H9 (cell line): ENCODE data around the gene MAML3. TPM values are rescaled to one million over a fixed set of nuclear protein-coding genes. Genes with fewer than 3 reads are reported as not detected.

Experiments used
- DNase-seq: peaks from one replicate; pipeline ENCODE4 v3.0.0-alpha.2; 2017
- H2AFZ ChIP-seq: one replicate; pipeline ENCODE4 v1.6.1; 2013; ENCODE audit warnings: mild to moderate bottlenecking, low read length, control low read depth, moderate library complexity
- H2AK5ac ChIP-seq: 2 replicates; pipeline ENCODE4 v1.6.1; 2013; ENCODE audit warnings: low read length, control low read depth, mixed read lengths; ENCODE audit not compliant: insufficient read length
- H2BK120ac ChIP-seq: one replicate; pipeline ENCODE4 v1.6.1; 2013; ENCODE audit warnings: low read depth, mild to moderate bottlenecking, low read length, control low read depth, inconsistent platforms; ENCODE audit not compliant: poor library complexity, severe bottlenecking
- H2BK12ac ChIP-seq: 2 replicates; pipeline ENCODE4 v1.6.1; 2013; ENCODE audit warnings: low read length, control low read depth, mixed read lengths, low read depth; ENCODE audit not compliant: insufficient read length
- H2BK15ac ChIP-seq: 2 replicates; pipeline ENCODE4 v1.6.1; 2013; ENCODE audit warnings: low read depth, low read length, control low read depth
- H2BK20ac ChIP-seq: one replicate; pipeline ENCODE4 v1.6.1; 2013; ENCODE audit warnings: low read depth, mild to moderate bottlenecking, low read length, control low read depth, inconsistent platforms; ENCODE audit not compliant: poor library complexity, severe bottlenecking
- H2BK5ac ChIP-seq: 2 replicates; pipeline ENCODE4 v1.6.1; 2013; ENCODE audit warnings: low read length, control low read depth, mixed read lengths; ENCODE audit not compliant: insufficient read length
- H3K14ac ChIP-seq: 2 replicates; pipeline ENCODE4 v1.6.1; 2013; ENCODE audit warnings: low read length, control low read depth; ENCODE audit not compliant: insufficient read depth
- H3K18ac ChIP-seq: 2 replicates; pipeline ENCODE4 v1.6.1; 2013; ENCODE audit warnings: low read depth, mild to moderate bottlenecking, mixed read lengths, low read length, control low read depth; ENCODE audit not compliant: insufficient read length
- H3K23ac ChIP-seq: 2 replicates; pipeline ENCODE4 v1.6.1; 2013; ENCODE audit warnings: low read length, control low read depth, mixed read lengths, low read depth; ENCODE audit not compliant: insufficient read length
- H3K23me2 ChIP-seq: 2 replicates; pipeline ENCODE4 v1.6.1; 2013; ENCODE audit warnings: low read depth, mild to moderate bottlenecking, mixed read lengths, low read length, control low read depth; ENCODE audit not compliant: insufficient read length, poor library complexity, severe bottlenecking
- H3K27ac ChIP-seq: 2 replicates; pipeline ENCODE4 v1.5.1; 2013; ENCODE audit warnings: low read length, control low read depth, mixed read lengths, low read depth; ENCODE audit not compliant: insufficient read length
- H3K27me3 ChIP-seq: 2 replicates; pipeline ENCODE4 v1.6.1; 2013; ENCODE audit warnings: low read length, control low read depth, inconsistent platforms; ENCODE audit not compliant: insufficient read depth
- H3K4ac ChIP-seq: 2 replicates; pipeline ENCODE4 v1.6.1; 2013; ENCODE audit warnings: low read depth, mild to moderate bottlenecking, control low read depth, inconsistent platforms, low read length, moderate library complexity
- H3K4me1 ChIP-seq: 2 replicates; pipeline ENCODE4 v1.6.1; 2013; ENCODE audit warnings: low read length, control low read depth, inconsistent platforms; ENCODE audit not compliant: insufficient read depth
- H3K4me2 ChIP-seq: 2 replicates; pipeline ENCODE4 v1.6.1; 2013; ENCODE audit warnings: low read length, control low read depth, mixed read lengths; ENCODE audit not compliant: insufficient read length, insufficient read depth
- H3K56ac ChIP-seq: 2 replicates; pipeline ENCODE4 v1.6.1; 2013; ENCODE audit warnings: low read depth, mild to moderate bottlenecking, mixed read lengths, low read length, control low read depth; ENCODE audit not compliant: insufficient read length
- H3K79me1 ChIP-seq: 2 replicates; pipeline ENCODE4 v1.6.1; 2013; ENCODE audit warnings: low read depth, mild to moderate bottlenecking, moderate library complexity, low read length, control low read depth, inconsistent platforms; ENCODE audit not compliant: insufficient read depth, poor library complexity, severe bottlenecking
- H3K79me2 ChIP-seq: 2 replicates; pipeline ENCODE4 v1.6.1; 2013; ENCODE audit warnings: low read length, control low read depth, inconsistent platforms; ENCODE audit not compliant: insufficient read depth
- H3K9ac ChIP-seq: 2 replicates; pipeline ENCODE4 v1.6.1; 2013; ENCODE audit warnings: low read length, control low read depth, mixed read lengths; ENCODE audit not compliant: insufficient read length; ENCODE audit errors: extremely low read depth
- H3K9me3 ChIP-seq: one replicate; pipeline ENCODE4 v1.6.1; 2013; ENCODE audit warnings: low read depth, low read length, inconsistent platforms; ENCODE audit not compliant: control insufficient read depth
- H3T11ph ChIP-seq: one replicate; pipeline ENCODE4 v1.6.1; 2013; ENCODE audit warnings: mild to moderate bottlenecking, low read length, control low read depth, inconsistent platforms
- H4K20me1 ChIP-seq: one replicate; pipeline ENCODE4 v1.6.1; 2013; ENCODE audit not compliant: control insufficient read depth, insufficient read length, insufficient read depth
- H4K5ac ChIP-seq: 2 replicates; pipeline ENCODE4 v1.6.1; 2013; ENCODE audit warnings: low read depth, mild to moderate bottlenecking, mixed read lengths, low read length, control low read depth; ENCODE audit not compliant: insufficient read length
- H4K8ac ChIP-seq: replicated peaks from 2 replicates; pipeline ENCODE4 v1.6.1; 2013; ENCODE audit warnings: low read length, control low read depth, mixed read lengths, low read depth; ENCODE audit not compliant: insufficient read length
- H4K91ac ChIP-seq: 2 replicates; pipeline ENCODE4 v1.6.1; 2013; ENCODE audit warnings: low read depth, mild to moderate bottlenecking, moderate library complexity, mixed read lengths, low read length, control low read depth; ENCODE audit not compliant: insufficient read length
- H3K27ac Mint-ChIP-seq, 3 experiments: 2 replicates in 2 of 3; 3 replicates in 1 of 3; pipeline ENCODE4 v1.8.0; 2020 to 2021; ENCODE audit warnings: mixed read lengths in 3 of 3, mild to moderate bottlenecking in 1 of 3, moderate library complexity in 1 of 3
- H3K27me3 Mint-ChIP-seq: 2 replicates; pipeline ENCODE4 v1.8.0; 2021; ENCODE audit warnings: low read depth, mild to moderate bottlenecking, moderate library complexity, mixed read lengths
- H3K36me3 Mint-ChIP-seq, 3 experiments: 2 replicates in 2 of 3; 3 replicates in 1 of 3; pipeline ENCODE4 v1.8.0; 2020 to 2021; ENCODE audit warnings: low read depth in 3 of 3, mixed read lengths in 3 of 3; ENCODE audit not compliant: insufficient read depth in 1 of 3
- H3K4me1 Mint-ChIP-seq, 2 experiments: 2 replicates each; pipeline ENCODE4 v1.8.0; 2020; ENCODE audit warnings: mixed read lengths in 2 of 2
- H3K4me3 Mint-ChIP-seq, 2 experiments: 2 replicates in 1 of 2; 3 replicates in 1 of 2; pipeline ENCODE4 v1.8.0; 2020 to 2021; ENCODE audit warnings: mild to moderate bottlenecking in 2 of 2, mixed read lengths in 2 of 2, moderate library complexity in 1 of 2
- H3K9me3 Mint-ChIP-seq, 2 experiments: 2 replicates in 1 of 2; 3 replicates in 1 of 2; pipeline ENCODE4 v1.8.0; 2020; ENCODE audit warnings: mild to moderate bottlenecking in 2 of 2, mixed read lengths in 2 of 2, moderate library complexity in 1 of 2
- CTCF ChIP-seq: fragments of 200-600 bp; sonication (generic); conservative IDR thresholded peaks from 3 replicates; pipeline ENCODE4 v1.8.0; 2021; ENCODE audit warnings: antibody characterized with exemption, mild to moderate bottlenecking
- WGBS: extraction: QIAGEN DNeasy Blood & Tissue Kit; methylation state at CpG from one replicate; pipeline ENCODE4 v1.1.7; 2013; ENCODE audit warnings: missing lambda C conversion rate, low lambda C conversion rate, mixed read lengths; ENCODE audit not compliant: insufficient read length; ENCODE audit errors: extremely low coverage; 5-methylcytosine and 5-hydroxymethylcytosine counted together
- long read RNA-seq: library from polyadenylated mRNA; unstranded; transcript quantifications from one replicate; pipeline ENCODE4 v2.0.0, GENCODE V29; 2020
- total RNA-seq: library from RNA; stranded (reverse); gene quantifications from 2 replicates; pipeline ENCODE4 v1.2.1, GENCODE V29; 2021

The MAML3 gene
- 3.9 and 4.1 TPM in 2 replicates for total RNA-seq
- long read RNA-seq, partial matches to known transcripts, result 4 of 11 reads
- long read RNA-seq, other reads (novel, unspliced or antisense), result 7 of 11 reads

DNA sequence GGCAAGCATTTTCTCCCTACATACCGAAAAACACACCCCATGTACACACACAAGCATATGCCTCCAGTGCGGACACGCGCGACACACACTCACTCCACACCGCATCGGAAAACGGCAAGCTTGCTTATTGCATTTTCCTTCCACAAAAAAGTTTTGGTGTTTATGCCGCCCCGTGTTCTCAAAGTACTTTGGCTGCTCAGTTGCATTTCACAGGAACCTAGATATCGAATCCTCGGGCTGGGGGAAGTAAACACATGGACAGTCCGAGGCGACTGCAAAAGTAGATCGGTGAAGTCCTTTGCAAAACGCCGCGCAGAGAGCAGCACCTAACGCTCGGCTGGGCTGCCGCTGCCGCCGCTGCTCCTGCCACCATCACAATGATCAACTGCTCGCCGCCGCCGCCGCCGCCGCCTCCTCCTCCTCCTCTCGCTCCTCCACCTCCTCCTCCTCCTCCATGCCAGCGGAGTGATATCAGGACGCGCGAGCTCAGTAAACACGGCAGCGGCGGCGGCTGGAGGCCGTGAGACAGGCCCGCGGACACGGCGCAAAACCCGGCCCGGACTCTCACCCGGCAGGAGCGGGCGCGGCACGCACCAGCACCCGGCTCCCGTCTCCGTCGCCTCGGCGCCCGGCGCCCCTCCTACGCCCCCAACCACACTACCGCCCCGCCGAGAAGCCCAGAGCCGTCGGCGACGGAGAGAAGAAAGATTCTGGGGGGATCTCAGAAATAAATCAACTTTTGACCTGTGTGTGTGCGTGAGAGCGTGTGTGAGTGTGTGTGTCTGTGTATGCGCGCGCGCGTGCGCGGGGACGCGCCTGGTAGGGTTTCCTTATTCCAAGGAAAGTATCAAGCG is at the start of gene MAML3:
Gene MAML3, minus strand, starts transcription at position 467 of the 854 bp plus-strand sequence. CDS start 857 bp downstream, outside the sequence.
- no peaks in the 10 kb centered on the region for H3K36me3 Mint-ChIP-seq
- Histone ChIP-seq H3K4me2 (peak within 1 kb of the TSS; percentile 84), H4K20me1 (no peaks in the 10 kb centered on the region), H3K23me2 (peaks cover 18% of the 10 kb centered on the region), H3K4ac (no peak within 1 kb of the TSS), H2BK120ac (no peak within 1 kb of the TSS), H3K18ac (no peak within 1 kb of the TSS), H3K27me3 (no peaks in the 10 kb centered on the region; the same call in 1 of the 2 replicates), H3K9ac (peak within 1 kb of the TSS; percentile 34), H3K79me2 (no peaks in the 10 kb centered on the region), H3K27ac (no peak within 1 kb of the TSS), H3T11ph (no peak within 1 kb of the TSS), H4K91ac (no peak within 1 kb of the TSS), H3K14ac (peak within 1 kb of the TSS; percentile 74), H3K56ac (no peak within 1 kb of the TSS), H4K8ac (no peak within 1 kb of the TSS), H2AFZ (peak within 1 kb of the TSS; percentile 96), H2BK5ac (no peak within 1 kb of the TSS), H2BK20ac (no peak within 1 kb of the TSS), H3K4me1 (peaks cover 2% of the 10 kb centered on the region; the same call in 1 of the 2 replicates), H3K9me3 (no peaks in the 10 kb centered on the region), H2BK15ac (no peak within 1 kb of the TSS), H2BK12ac (no peak within 1 kb of the TSS), H2AK5ac (no peak within 1 kb of the TSS), H3K79me1 (no peaks in the 10 kb centered on the region), H4K5ac (no peak within 1 kb of the TSS), H3K23ac (no peak within 1 kb of the TSS)
- no peaks in the 10 kb centered on the region for H3K9me3 Mint-ChIP-seq
- H3K4me1 Mint-ChIP-seq, result peaks cover 15 to 18% of the 10 kb centered on the region in 2 experiments
- no peak for TF ChIP-seq CTCF
- no CpG with 5 or more reads among the region's 79 CpGs for WGBS
- DNase-seq, result peak; percentile 89
- H3K27ac Mint-ChIP-seq, result peak within 1 kb of the TSS in 2 of 3 experiments; percentile 77 to 83; a peak in 3 of 7 replicates
- peak within 1 kb of the TSS; percentile 89 to 91 for H3K4me3 Mint-ChIP-seq
- peaks cover 4% of the 10 kb centered on the region; the same call in 1 of the 2 replicates for H3K27me3 Mint-ChIP-seq
